OCI-LY1 (cell line): ENCODE data around the gene RAD9B.

Source experiments
- EZH2 ChIP-seq: fragments of 200-600 bp; sonication (generic), shearing (Covaris generic); IDR thresholded peaks from 2 replicates; pipeline ENCODE4 v1.8.0; 2017; ENCODE audit warnings: borderline replicate concordance, mixed run types, mild to moderate bottlenecking, antibody characterized with exemption, low read length, moderate library complexity, mixed read lengths
- TF ChIP-seq, protein P1 (sequence below): fragments of 200-600 bp; sonication (generic), shearing (Covaris generic); IDR thresholded peaks from 2 replicates; pipeline ENCODE4 v1.5.1; 2017; ENCODE audit warnings: mild to moderate bottlenecking, antibody characterized with exemption, low read length, moderate library complexity, mixed read lengths

DNA sequence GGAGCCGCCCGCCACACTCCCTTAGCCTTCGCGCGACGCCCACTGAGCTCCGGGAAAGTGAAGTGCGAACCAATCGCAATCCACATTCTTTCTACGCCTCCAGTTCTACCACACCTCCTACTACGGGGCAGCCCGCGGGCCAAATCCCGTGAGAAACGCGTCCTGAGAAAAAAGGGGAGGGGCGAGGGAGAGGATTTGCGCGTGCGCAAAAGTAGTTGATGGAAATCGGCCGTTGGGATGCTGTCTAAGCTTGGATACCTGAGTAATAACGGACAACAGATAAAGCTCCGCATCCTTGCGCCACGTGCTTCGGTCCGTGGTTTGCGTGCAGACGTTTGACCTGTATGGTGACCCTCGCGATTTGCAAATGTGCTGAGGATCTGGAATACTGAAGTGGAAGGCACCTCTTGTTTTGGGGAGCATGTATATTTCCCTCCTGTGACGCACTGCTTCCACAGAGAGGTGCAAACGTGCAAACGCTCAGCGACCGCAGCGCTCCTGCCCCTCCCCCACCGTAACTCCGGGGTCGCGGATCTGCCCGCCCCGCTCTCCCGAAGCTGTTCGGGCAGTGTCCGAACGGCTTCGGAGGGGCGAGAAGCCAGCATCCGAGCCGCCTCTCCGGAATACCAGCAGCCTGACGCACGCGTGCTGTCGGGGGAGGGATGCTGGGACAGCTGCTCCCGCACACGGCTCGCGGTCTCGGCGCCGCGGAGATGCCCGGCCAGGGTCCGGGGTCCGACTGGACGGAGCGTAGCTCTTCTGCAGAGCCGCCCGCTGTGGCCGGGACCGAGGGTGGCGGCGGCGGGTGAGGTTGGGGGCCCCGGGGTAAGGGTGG is 33.7 kb upstream of the RAD9B start, which contains the start of the genes FAM216A and GPN3:
- TF ChIP-seq EZH2, result no peak
- TF ChIP-seq, protein P1, sequence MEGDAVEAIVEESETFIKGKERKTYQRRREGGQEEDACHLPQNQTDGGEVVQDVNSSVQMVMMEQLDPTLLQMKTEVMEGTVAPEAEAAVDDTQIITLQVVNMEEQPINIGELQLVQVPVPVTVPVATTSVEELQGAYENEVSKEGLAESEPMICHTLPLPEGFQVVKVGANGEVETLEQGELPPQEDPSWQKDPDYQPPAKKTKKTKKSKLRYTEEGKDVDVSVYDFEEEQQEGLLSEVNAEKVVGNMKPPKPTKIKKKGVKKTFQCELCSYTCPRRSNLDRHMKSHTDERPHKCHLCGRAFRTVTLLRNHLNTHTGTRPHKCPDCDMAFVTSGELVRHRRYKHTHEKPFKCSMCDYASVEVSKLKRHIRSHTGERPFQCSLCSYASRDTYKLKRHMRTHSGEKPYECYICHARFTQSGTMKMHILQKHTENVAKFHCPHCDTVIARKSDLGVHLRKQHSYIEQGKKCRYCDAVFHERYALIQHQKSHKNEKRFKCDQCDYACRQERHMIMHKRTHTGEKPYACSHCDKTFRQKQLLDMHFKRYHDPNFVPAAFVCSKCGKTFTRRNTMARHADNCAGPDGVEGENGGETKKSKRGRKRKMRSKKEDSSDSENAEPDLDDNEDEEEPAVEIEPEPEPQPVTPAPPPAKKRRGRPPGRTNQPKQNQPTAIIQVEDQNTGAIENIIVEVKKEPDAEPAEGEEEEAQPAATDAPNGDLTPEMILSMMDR, result no peak
